ENCODE results near the gene FHIT. TPM values are rescaled to one million over a fixed set of nuclear protein-coding genes. Genes with fewer than 3 reads are reported as not detected.

The FHIT gene
- polyA plus RNA-seq, 1 of the 3 experiments (the other 2 are of a cell fraction): 0.41 TPM

DNA sequence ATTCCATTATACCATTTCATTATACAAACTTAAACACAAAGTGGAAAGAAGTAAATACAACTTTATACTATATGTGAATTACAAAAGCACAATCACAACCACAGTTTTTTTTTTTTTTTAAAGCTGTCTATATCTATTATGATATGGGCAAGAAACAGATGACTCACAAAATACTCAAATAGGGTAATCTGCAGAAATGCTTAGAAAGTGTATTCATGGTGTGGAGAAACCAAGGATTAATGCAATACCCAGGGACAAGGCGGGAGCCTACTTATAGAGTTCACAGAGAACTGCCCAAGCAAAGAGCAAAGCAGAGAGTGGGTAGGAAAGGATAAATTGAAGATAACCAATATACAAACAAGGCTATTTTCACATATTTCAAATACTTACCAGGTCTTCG lies 332.0 kb downstream of the FHIT start (continued):
- TF ChIP-seq NRF1 (IDR thresholded peaks at IDR 0.05; ENCODE audit: low read depth, low read length) (no peak), YY1 (IDR thresholded peaks at IDR 0.05; ENCODE audit: low read depth) (no peak), MXI1 (IDR thresholded peaks at IDR 0.05; ENCODE audit: low read depth, low read length) (no peak)

DNA sequence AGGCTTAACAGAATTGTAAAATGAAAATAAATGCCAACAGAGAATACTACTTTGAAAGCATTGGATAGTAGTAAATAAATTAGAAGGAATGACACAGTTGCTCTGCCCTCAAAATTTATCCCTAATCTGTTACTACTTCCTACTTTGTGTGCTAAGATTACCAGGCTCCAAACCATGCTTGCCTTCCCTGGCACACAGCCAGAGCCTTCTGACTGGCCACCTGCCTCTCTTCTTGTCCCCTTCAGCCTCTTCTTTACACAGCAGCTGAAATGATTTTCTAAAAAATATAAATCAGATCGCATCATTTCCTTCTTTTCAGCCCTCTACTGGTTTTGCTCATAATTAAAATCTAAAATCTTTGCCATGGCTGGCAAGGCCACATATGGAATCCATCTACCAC lies 334.1 kb downstream of the FHIT start:
- 7% methylated on average over 1 of the region's 1 CpG for WGBS (ENCODE audit: low lambda C conversion rate)
- H3K4me3 ChIP-seq (ENCODE audit: low read depth in 2 of 2, low read length in 1 of 2): no peak overlapping the region
- ChIA-PET CTCF (interaction anchor here (1.7 kb wide), 1 partner anchor 17 kb away, joined by 3 read pairs; no protein-coding TSS in a partner anchor), POLR2A (no interaction called here)
- H3K9me2 ChIP-seq: no peaks in the 10 kb centered on the region
- H3K4me2 ChIP-seq: no peak overlapping the region
- H3K36me3 ChIP-seq (replicated peaks in 1 of 2; ENCODE audit: control insufficient read depth in 1 of 2, insufficient read depth in 2 of 2, low read length in 1 of 2): no peaks in the 10 kb centered on the region
- H3K9ac ChIP-seq: no peak overlapping the region
- no peaks in the 10 kb centered on the region for H3F3A ChIP-seq (replicated peaks; ENCODE audit: insufficient read depth)
- DNase-seq: peak; percentile 34
- no peaks in the 10 kb centered on the region for H3K27me3 ChIP-seq (ENCODE audit: insufficient read depth)
- no peaks in the 10 kb centered on the region for H3K79me2 ChIP-seq (ENCODE audit: insufficient read depth)
- TF ChIP-seq CHD2 (IDR thresholded peaks at IDR 0.05; ENCODE audit: low read length, partially characterized antibody): no peak
- TF ChIP-seq, protein P1, sequence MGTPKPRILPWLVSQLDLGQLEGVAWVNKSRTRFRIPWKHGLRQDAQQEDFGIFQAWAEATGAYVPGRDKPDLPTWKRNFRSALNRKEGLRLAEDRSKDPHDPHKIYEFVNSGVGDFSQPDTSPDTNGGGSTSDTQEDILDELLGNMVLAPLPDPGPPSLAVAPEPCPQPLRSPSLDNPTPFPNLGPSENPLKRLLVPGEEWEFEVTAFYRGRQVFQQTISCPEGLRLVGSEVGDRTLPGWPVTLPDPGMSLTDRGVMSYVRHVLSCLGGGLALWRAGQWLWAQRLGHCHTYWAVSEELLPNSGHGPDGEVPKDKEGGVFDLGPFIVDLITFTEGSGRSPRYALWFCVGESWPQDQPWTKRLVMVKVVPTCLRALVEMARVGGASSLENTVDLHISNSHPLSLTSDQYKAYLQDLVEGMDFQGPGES (IDR thresholded peaks at IDR 0.05; ENCODE audit: low read depth, low read length): no peak
- no peak for TF ChIP-seq NFIC (IDR thresholded peaks at IDR 0.05; ENCODE audit: borderline replicate concordance)
- no peak for TF ChIP-seq RFX5 (IDR thresholded peaks at IDR 0.05; ENCODE audit: low read length)
- TF ChIP-seq, protein P2, sequence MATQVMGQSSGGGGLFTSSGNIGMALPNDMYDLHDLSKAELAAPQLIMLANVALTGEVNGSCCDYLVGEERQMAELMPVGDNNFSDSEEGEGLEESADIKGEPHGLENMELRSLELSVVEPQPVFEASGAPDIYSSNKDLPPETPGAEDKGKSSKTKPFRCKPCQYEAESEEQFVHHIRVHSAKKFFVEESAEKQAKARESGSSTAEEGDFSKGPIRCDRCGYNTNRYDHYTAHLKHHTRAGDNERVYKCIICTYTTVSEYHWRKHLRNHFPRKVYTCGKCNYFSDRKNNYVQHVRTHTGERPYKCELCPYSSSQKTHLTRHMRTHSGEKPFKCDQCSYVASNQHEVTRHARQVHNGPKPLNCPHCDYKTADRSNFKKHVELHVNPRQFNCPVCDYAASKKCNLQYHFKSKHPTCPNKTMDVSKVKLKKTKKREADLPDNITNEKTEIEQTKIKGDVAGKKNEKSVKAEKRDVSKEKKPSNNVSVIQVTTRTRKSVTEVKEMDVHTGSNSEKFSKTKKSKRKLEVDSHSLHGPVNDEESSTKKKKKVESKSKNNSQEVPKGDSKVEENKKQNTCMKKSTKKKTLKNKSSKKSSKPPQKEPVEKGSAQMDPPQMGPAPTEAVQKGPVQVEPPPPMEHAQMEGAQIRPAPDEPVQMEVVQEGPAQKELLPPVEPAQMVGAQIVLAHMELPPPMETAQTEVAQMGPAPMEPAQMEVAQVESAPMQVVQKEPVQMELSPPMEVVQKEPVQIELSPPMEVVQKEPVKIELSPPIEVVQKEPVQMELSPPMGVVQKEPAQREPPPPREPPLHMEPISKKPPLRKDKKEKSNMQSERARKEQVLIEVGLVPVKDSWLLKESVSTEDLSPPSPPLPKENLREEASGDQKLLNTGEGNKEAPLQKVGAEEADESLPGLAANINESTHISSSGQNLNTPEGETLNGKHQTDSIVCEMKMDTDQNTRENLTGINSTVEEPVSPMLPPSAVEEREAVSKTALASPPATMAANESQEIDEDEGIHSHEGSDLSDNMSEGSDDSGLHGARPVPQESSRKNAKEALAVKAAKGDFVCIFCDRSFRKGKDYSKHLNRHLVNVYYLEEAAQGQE (IDR thresholded peaks at IDR 0.05; ENCODE audit: low read depth, low read length): no peak
- TF ChIP-seq, protein P3, sequence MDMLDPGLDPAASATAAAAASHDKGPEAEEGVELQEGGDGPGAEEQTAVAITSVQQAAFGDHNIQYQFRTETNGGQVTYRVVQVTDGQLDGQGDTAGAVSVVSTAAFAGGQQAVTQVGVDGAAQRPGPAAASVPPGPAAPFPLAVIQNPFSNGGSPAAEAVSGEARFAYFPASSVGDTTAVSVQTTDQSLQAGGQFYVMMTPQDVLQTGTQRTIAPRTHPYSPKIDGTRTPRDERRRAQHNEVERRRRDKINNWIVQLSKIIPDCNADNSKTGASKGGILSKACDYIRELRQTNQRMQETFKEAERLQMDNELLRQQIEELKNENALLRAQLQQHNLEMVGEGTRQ (IDR thresholded peaks at IDR 0.05; ENCODE audit: borderline replicate concordance, low read depth, low read length): no peak
- TF ChIP-seq FOSL2 (IDR thresholded peaks at IDR 0.05; ENCODE audit: borderline replicate concordance, low read depth): no peak
- TF ChIP-seq RCOR1 (IDR thresholded peaks at IDR 0.05; ENCODE audit: low read length): no peak
- H3K4me1 ChIP-seq (ENCODE audit: control insufficient read depth in 1 of 2, insufficient read depth in 2 of 2, low read depth in 1 of 2, low read length in 1 of 2): no peaks in the 10 kb centered on the region; a peak in 2 of 4 replicates
- no peak overlapping the region; a peak in 1 of 4 replicates for H3K27ac ChIP-seq (ENCODE audit: low read depth in 2 of 2, low read length in 1 of 2)
- no peaks in the 10 kb centered on the region for H4K20me1 ChIP-seq (ENCODE audit: insufficient read depth)
- no peak overlapping the region for H2AFZ ChIP-seq (ENCODE audit: low read depth)
- H3K9me3 ChIP-seq: no peaks in the 10 kb centered on the region
